ENCODE measurements around the gene MTHFSD.

Gene MTHFSD

DNA sequence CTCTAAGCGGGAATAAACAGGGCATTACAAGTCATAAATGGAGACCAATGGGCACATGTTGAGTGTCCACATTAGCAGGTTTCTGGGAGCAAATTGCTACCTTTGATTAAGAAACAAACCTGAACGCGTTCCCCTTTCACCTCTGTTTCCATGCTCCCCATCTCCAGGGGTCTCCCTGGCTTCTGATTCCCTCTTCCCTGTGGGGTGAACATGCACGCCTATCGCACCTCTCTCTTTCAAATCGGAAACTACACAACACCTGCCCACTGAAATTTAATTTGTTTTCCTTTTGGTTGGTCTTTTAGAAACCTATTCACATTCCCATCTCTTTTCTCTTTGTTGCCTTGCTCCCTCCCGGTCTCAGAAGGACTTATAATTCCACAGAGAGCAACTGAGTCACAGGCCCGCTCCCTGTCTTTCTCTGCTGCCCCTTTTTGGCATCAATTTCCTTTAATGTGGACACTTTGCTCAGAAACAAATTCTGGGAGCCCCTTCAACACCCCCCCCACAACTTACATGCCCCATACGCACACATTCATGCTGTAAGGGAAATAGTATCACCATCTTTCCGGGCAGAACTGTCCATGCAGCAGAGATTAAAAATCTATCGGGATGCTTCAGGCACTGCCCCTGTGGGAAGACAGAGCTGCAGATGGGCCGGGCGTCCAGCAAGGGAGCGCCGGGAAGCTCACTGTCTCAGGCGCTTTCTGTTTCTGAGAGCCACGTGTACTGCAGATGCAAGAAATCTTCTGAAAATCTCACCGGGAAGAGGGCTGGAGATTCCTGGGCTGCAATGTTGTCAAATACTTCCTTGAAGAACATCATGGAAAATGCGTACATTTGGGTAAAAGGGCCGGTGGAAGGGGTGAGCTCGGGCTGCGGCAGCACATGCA is 51.9 kb downstream of the MTHFSD start:
- no peak for DNase-seq (ENCODE audit: low read depth)

DNA sequence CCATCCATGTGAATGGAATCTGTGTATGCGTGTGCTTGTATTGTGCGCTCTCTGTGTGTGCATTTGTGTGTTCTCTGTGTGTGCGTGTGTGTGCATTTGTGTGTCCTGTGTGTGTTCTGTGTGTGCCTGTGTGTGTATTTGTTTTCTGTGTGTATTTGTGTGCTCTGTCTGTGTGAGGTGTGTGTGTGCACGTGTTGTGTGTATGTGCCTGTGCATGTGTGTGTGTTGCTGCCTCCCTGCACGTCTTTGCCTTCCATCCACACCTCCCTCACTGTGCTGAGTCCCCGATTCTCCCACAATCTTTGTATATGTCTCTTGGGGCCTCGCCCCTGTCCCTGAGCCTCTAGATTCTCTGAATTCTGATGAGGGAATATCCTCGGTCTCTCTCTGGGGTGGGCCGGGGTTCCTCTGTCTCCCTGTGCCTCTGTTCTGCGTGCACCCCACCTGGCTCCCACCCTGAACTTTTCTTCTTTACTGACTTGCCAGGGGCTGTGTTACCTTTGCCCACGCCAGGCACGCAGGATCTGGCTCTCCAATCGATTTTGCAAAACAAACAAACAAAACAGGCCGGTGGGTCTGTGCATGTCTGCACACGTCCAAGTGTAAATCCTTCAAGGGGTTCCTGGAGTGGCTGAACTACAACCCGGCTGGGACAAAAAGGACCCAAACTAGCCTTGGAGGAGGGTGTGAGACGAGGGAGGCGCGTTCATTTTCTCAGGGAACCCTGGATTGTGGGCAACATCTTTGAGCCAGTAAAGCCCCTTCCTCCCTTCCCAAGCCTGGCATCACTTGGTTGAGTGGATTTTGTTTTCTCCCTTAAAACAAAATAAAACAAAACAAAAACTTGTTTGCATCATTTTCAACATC is 52.8 kb downstream of the MTHFSD start:
- no peak for DNase-seq (ENCODE audit: low read depth)

DNA sequence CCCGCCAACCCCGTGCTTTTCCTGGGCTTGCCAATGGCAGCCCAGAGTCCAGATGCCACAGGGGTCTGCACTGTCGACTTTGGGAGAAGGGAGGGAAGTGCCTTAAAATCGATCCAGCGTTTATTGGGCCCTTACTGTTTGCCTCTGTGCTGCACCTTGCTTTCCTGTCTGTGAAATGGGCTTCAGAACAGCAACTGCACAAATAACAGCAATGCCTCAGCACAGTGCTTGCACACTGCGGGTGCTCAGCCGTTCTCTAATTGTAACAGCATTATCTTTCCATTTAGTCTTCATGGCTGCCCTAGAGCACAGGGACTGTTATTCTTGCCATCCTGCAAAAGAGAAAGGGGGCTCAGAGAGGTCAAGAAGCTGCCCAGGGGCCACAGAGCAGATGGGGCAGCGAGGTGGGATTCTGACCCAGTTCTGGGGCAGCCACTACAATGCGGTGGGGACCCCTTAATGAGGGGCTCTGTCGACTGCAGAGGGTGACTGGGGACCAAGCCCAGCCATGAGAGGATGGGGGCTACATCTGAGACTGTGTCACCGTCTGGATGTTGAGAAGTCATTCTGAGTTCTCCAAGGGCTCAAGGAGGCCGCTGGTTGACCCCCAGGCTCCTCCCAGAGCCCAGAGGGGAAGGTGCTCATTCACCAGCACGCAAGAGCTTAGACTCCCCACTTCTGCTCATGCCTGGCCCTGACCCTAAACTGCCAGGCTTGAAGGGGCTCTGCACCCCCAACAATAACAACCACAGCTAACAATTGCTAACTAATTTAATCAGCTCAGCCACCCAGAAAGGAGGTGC is 54.1 kb downstream of the MTHFSD start:
- DNase-seq (ENCODE audit: low read depth), result no peak

DNA sequence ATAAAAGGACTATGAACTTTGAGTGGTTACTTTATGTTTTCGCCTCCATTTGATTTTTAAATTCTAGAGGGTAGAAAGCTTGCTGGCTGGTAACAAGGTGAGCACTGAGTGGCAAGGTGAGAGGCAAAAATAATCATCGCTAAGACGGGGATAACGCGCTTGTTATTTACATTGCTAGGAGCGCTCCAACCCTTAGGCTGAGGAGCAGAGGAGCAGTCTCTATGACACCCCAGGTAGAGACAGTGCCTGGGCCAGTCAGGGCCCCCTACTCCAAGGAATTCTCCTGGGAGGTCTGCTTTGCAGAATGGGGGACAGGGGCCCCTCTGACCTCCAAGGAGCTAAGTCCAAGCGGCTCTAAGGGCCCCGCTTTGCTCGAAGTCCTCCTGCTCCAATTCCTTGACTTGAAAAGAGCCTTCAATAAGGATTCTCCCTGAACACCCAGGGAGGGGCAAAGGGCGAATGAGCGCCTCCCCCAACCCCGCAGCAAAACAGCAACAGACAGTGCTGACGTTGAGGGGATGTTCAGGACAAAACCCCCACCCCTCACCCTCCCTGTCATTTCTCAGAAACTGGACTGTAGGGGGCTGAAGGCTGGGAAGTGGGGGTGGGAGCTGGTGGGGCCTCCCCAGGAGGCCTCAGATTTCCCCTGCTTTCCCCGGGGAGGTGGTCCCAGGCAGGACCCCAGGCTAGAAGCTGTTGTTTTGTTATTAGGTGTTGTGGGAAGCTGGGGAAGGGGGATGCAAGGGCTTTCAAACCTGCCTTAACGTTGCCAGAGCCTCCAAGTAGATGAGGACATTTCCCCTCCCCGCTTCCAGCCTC is 54.9 kb downstream of the MTHFSD start:
- no peak for DNase-seq (ENCODE audit: low read depth)

DNA sequence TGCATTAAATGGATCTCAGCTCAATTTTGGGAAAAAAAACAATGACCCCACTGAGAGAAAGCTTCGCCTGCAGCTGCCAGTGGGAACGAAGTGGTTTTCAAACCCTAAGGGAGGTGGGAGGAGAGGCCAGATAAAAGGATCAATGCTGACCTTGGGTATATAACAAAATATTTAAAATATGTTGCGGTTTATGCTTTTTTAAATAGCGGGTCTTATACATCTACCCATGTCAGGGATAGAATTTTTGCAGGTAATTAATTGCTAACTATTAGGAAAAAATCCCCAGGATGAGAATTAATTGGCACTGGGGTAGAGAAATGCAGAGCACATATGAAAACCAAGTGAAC is 55.6 kb downstream of the MTHFSD start:
- no peak for DNase-seq (ENCODE audit: low read depth)

DNA sequence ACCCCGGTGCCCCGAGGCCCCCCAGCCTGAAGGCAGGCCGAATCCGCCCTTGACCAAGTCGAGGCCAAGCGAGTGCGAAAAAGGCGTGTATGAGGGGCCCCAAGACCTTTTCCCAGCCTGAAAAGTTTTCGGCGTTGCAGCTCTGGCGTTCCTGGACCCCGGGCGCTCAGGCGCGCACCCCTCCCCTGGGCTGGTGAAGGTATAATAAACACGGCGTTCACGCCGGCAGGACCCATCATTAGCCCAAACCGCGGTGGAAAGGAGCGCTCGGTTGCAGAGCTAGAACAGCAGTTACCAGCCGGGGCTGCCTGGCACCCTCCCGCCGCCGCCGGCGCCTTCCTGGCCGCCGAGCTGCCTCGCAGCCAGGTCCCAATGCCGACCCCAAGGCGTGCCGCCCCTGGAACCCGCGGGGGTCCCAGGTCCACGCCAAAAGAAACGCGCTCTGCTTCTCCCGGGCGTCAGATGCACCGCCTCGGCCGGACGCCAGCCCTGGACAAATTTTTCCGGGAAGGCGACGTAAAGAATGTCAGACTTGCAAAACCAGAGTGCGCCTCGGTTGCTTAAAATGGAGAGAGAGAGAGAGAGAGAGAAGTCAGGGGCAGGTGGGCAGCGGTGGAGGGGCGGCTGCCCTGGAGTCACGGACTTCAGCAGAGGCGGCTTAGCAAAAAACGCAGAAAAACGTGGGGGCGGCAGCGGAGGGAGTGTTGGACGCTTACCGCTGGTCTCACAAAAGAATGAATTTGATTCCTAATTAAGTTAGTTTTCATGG is 56.2 kb downstream of the MTHFSD start:
- no peak for DNase-seq (ENCODE audit: low read depth)

DNA sequence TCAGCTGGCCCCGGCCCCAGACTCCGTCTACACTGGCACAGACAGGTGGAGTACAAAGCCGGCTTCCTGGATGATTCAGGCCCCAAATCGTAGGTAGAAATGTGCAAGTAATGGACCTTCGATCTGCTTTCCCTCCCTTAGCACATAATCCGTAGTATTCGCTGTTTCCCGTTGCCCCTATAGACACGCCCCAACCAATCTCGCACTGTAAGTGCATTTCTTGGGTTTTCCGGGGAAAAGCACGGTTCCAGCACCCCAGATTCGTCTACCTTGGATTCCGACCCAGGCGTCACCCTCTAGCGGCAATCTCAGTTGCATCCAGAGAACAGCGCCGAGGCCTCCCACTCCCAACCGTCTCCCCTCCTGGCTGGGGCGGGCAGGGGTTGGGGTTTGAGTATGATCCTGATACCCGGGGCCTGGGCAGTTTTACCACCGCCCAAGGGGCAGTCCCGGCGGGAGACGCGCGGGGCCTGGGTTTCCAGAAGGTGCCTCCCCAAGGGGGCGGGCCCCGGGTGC is 56.8 kb downstream of the MTHFSD start:
- no peak for DNase-seq (ENCODE audit: low read depth)

DNA sequence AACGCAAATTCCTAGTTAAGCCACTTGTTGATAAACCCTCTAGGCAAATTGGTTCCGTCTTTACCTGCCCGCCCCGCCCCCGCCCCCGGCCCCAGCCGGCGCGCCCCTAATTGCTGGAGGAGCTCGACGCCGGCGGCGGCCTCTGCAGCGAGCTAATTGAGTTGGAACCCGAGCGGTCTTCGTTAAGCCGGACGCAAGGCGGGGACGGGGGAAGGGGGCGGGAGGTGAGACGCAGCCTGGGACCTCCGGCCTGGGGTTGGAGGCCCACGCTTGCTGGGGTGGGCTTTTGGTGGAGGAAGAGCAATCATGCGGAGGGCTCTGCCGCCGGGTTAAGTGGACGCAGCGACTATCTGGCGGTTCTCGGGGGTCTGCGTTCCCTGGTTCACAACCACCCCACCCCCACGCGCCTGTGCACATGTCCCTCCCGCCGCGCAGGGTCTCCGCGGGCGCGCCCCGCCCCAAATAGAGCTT is 57.4 kb downstream of the MTHFSD start:
- DNase-seq (ENCODE audit: low read depth), result no peak

DNA sequence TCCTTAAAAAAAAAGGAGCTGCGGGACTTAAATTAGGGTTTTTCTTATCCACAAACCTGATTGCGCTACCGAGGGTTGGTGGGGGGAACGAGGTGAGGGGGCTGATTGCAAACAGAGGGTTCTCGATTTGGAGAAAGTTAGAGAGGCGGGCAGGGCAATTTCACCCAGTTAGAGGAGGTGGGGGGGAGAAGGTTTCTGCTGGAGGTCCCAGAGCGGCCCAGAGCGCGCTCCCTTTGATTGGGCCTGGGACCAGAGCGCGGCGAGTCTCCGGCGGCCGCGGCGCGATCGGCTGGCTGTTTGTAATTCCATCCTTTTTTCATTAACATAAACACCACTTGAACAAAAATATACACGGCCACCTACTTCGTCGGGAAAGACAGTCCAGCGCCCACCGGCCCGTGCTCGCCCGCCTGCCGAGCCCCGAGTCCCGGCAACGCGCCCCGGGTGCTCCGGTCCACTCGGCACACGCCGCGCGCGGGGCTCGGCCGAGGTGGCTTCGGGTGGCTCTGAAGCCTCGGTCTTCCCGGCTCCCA is 58.0 kb downstream of the MTHFSD start:
- DNase-seq (ENCODE audit: low read depth), result no peak

DNA sequence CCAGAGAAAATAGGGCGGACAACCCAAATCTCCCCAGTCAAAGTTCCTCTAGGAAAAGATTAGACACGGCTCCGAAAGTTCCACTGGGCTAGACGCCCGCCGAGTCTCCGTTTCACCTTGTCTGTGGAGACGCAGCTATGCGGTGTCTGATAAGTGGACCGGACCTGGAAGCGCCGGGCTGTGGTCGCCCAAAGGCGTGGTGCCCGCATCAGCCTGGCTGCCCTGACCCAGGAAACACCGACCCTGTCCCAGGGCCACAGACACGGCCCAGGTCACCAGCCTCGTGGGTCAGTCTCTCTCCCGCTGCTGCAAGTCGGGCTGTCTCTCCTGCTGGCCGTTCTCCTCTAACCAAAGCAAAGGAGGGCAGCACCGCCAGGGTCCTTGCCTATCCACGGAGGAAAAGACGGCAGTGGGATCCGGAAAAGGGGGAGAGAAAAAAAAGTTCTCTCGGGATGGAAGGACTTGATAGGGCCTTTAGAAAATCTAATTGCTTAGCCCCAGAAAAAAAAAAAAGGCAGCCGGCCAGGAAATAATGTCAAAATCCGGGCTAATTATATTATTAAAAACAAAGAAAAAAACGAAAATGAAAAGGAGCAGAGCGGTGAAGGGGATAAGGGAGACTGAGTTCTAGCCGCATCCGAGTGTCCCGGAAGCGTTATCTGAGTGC is 58.6 kb downstream of the MTHFSD start:
- DNase-seq (ENCODE audit: low read depth), result no peak

DNA sequence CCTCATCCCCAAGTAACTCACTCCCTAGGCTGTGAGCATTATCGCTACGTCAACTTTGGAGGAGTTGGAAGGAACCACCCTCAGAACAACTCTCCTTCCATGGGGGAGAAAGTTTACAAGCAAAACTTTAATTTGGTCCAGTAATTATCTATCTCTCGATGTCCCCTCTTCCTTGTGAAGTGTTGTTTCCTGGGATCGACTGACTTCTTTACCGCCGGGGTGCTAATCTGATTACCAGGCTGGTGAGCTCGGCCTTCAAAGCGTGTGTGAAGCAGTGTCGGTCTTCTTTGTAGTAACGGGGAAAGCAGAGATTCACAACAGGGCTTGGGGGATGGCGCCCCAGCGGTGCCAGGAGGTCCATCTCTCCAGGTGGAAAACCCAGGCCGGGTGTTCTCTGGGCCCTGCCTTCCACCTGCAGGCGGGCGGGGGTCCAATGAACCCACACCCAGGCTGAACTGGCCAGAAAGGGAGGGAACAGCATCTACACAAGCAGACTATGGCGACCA is 59.2 kb downstream of the MTHFSD start:
- DNase-seq (ENCODE audit: low read depth), result no peak

DNA sequence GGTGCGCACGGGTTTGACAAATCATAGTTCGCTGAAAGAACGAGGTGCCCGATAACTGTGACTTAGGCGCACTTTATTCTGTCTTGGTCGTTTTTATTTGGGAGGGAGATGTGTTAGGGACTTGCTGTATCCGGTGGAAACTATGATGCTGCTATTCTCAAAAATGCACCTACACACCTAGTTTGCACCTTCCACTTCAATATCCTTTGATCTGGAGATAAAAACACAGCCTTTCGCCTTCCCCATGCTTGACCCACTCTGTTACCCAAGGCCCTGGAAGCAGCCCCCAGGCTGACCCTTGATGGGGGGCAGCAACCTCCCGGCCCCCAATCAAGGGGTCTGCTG is 59.7 kb downstream of the MTHFSD start:
- DNase-seq (ENCODE audit: low read depth), result no peak

DNA sequence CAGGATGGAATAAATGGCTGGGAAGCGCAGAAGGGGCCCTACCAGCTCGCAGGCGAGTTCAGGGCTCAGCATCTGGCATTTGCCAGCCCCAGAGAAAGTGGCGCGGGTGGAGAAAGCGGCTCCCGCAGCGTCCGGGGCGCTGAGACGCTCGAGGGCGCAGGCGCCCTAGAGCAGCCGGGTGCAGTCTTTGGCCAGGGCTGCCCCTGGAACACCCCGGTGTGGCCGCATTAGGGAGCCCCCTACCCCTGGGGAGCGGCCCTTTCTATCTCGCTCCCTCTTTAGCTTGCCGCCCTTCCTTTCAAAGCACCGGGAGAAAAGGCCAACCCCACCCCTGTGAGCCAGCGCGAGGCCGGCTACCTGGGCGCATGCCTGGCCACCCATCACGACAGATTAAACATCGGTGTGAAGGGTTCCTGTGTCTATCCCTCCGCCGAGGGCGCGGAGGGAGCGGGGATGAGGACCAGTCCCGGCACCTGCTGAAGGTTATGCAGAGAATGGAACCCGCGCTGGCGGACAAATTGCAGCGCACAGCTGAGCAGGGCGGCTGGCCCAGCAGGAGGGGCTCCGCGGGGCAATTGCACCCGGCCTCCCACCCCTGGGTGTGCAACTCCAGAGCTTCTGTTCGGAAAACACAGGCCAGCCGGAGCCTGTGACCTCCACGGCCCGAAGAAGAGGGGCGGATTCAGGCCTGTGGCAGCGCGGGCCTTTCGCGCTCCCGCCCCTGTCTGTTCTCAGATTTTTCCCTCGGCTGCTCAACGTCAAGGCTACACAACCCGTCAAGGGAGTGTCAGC is 60.3 kb downstream of the MTHFSD start:
- DNase-seq (ENCODE audit: low read depth), result no peak

DNA sequence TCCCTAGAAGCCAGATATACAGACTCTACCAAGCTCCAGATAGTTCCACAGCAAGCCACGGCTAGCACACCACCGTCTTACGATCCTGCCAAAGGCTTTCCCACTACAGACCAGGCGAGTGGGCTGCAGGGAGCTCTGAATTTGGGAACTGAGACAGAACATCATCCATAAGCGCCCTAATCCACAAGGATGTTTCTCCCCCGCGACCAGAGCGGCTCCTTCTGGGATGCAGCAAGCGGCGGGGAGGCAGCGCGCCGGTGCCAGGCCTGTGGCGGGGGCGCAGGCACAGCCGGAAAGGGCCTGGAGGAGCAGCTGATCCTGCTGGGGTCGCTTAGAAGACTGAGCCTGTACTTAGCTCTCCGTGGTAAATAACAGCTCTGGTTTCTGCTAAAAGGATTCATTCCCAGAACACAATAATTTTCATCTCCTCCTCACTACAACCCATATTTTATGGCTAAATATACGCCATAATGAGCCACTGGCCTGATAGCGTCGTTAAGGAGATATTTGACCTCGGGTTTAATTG is 60.9 kb downstream of the MTHFSD start:
- no peak for DNase-seq (ENCODE audit: low read depth)

DNA sequence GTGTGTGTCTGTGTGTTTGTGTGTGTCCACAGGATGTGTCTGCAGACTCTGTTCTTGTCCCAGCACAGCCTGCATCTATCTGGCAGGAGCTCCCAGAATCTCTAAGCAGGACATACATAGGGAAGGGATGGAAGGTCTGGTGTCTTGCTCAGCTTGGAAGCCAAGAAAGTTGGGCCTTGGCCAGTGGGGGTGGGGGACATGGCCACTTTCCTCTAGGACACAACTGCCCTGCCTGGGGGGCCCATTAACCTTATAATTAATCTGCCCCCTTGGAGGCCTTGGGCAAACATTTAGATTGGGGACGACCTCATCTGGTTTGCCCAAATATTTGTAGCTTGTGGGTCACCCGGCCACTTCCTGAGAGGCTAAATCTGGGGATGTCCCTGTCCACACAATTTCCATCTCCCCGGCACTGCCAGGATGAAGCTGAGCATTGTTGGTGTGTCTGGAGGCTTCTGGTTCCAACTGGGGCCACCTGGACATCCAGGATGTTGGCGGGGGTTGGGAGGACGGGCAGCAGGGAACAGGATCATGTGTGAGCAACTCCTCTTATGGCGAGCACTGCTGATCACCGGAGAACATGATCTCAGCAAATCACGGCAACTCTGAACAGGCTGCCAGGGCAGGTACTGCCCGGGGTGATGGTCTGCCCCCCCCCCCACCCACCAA is 61.9 kb downstream of the MTHFSD start:
- DNase-seq (ENCODE audit: low read depth), result no peak

DNA sequence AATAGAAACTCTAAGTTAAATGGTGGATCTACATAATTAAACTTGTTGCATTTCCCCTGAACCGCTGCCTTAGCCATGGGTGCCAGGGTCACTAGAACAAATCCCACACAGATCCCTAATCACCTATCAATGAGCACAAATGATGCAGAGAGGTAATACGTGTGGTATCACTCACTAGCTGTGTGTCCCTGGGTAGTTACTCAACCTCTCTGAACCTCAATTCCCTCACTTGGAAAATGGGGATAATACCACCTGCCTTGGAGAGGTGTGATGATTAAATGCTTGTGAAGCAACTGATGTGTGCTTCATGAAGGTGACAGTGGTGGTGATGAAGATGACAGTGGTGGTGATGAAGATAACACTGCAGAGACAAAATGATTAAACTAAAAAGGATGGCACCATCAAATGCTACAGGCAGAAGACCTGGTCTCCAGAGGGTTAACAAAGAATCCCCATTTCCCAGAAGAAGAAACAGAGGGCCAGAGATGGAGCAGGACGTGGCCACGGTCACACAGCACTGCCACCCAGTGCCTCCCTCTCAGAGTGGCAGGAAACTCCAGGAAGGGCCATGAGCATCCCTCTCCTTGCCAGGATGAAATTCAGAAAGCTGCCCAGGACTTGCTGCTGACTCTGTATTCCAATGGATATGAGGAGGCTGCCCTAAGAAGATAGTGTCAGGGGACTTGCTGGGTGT is 62.6 kb downstream of the MTHFSD start:
- DNase-seq (ENCODE audit: low read depth), result no peak

DNA sequence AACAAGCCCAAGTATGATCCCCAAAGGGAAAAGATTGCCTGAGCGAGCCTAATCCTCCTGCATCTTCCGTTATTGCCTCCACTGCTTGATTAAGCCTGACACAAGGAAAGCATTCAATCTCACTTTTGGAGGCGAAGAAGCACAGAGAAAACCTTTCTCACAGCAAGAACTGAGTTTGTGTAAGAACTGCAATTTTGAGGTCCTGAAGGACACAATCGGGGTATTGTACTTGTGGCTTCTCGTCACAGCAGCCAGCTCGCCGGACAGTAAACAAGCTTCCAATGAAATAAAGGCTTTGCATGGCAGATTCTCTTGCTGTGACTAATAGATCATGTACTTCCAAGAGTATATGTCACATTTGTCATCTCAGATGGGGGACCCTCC is 63.4 kb downstream of the MTHFSD start:
- no peak for DNase-seq (ENCODE audit: low read depth)
